HepG2 (cell line): Measurements from ENCODE around the gene F12. TPM values are rescaled to one million over a fixed set of nuclear protein-coding genes. Genes with fewer than 3 reads are reported as not detected.

Source experiments
- ADNP ChIP-seq: sonication (generic); formaldehyde crosslinking; IDR thresholded peaks from 2 replicates; pipeline ENCODE4 v1.4.0; 2020; ENCODE audit warnings: missing genetic modification reagents
- ATRX ChIP-seq: sonication (generic); formaldehyde crosslinking; IDR thresholded peaks from 2 replicates; pipeline ENCODE4 v1.4.0; 2020; ENCODE audit warnings: missing genetic modification reagents, borderline replicate concordance
- GATAD1 ChIP-seq: IDR thresholded peaks from 2 replicates; pipeline ENCODE4 v1.6.1; 2016; ENCODE audit warnings: missing genetic modification reagents, missing compliant biosample characterization
- KDM3A ChIP-seq: IDR thresholded peaks from 2 replicates; pipeline ENCODE4 v1.6.1; 2018; ENCODE audit warnings: low read depth, missing compliant biosample characterization
- STAT5B ChIP-seq: sonication (generic); formaldehyde crosslinking; IDR thresholded peaks from 2 replicates; pipeline ENCODE4 v1.4.0; 2020; ENCODE audit warnings: missing genetic modification reagents
- TCF12 ChIP-seq, 2 experiments: fragments of 450-650 bp in 1 of 2; sonication (generic) in 1 of 2; formaldehyde crosslinking in 1 of 2; IDR thresholded peaks; 2 replicates each; pipeline versions ENCODE4 v1.6.1 to v1.8.0; 2017 to 2022; ENCODE audit warnings: antibody characterized with exemption in 1 of 2, mild to moderate bottlenecking in 1 of 2, missing genetic modification reagents in 1 of 2, moderate library complexity in 1 of 2
- YEATS4 ChIP-seq: sonication (generic); formaldehyde crosslinking; IDR thresholded peaks from 2 replicates; pipeline ENCODE4 v1.4.0; 2020; ENCODE audit warnings: missing genetic modification reagents, borderline replicate concordance
- ZNF224 ChIP-seq: sonication (generic); formaldehyde crosslinking; IDR thresholded peaks from 2 replicates; pipeline ENCODE4 v1.5.0; 2020; ENCODE audit warnings: mild to moderate bottlenecking, missing genetic modification reagents
- ZNF530 ChIP-seq: sonication (generic); formaldehyde crosslinking; IDR thresholded peaks from 2 replicates; pipeline ENCODE4 v1.5.0; 2020; ENCODE audit warnings: low read depth, mild to moderate bottlenecking, missing genetic modification reagents
- ZNF589 ChIP-seq: sonication (generic); formaldehyde crosslinking; conservative IDR thresholded peaks from 2 replicates; pipeline ENCODE4 v1.8.0; 2022; ENCODE audit warnings: mild to moderate bottlenecking, moderate library complexity, missing genetic modification reagents
- ZSCAN12 ChIP-seq: sonication (generic); formaldehyde crosslinking; IDR thresholded peaks from 2 replicates; pipeline ENCODE4 v1.9.0; 2021; ENCODE audit warnings: mild to moderate bottlenecking, missing genetic modification reagents
- polyA plus RNA-seq, 8 experiments: library from polyadenylated mRNA; depleted of rRNA in 3 of 8; stranded (reverse) in 7 of 8; unstranded in 1 of 8; fragments of >200 nt; fragmentation: Illumina TruSeq in 4 of 8; extraction: Trizol in 4 of 8; gene quantifications; 2 replicates each; pipeline versions ENCODE4 v1.2.1 to v1.2.3, GENCODE V29; 2011 to 2016; ENCODE audit warnings: low read depth in 4 of 8, missing spikeins in 1 of 8, mixed read lengths in 1 of 8; ENCODE audit not compliant: insufficient read depth in 1 of 8
- total RNA-seq, 5 experiments: library from RNA; depleted of rRNA; stranded (reverse); fragments of >200 nt; fragmentation: Illumina TruSeq; extraction: Trizol; gene quantifications; 2 replicates each; pipeline ENCODE4 v1.2.3, GENCODE V29; 2016; ENCODE audit warnings: low read depth in 1 of 5
- TF ChIP-seq, protein P1 (sequence below): IDR thresholded peaks from 2 replicates; pipeline ENCODE4 v1.6.1; 2016; ENCODE audit warnings: low read depth
- TF ChIP-seq, protein P2 (sequence below): sonication (generic); formaldehyde crosslinking; conservative IDR thresholded peaks from 2 replicates; pipeline ENCODE4 v1.8.0; 2022; ENCODE audit warnings: missing genetic modification reagents
- TF ChIP-seq, protein P3 (sequence below): sonication (generic); formaldehyde crosslinking; IDR thresholded peaks from 2 replicates; pipeline ENCODE4 v1.4.0; 2020; ENCODE audit warnings: missing genetic modification reagents
- TF ChIP-seq, protein P4 (sequence below): IDR thresholded peaks from 2 replicates; pipeline ENCODE4 v1.4.0; 2020; ENCODE audit warnings: mild to moderate bottlenecking, missing genetic modification reagents
- TF ChIP-seq, protein P5 (sequence below): sonication (generic); formaldehyde crosslinking; IDR thresholded peaks from 2 replicates; pipeline ENCODE4 v1.5.0; 2020; ENCODE audit warnings: missing genetic modification reagents

Gene F12
- total and polyA plus RNA-seq, 2 of the 13 experiments (the other 11 are each of a cell fraction or from before 2014, with no cell fraction given), result 2.5 to 3.0 TPM

DNA sequence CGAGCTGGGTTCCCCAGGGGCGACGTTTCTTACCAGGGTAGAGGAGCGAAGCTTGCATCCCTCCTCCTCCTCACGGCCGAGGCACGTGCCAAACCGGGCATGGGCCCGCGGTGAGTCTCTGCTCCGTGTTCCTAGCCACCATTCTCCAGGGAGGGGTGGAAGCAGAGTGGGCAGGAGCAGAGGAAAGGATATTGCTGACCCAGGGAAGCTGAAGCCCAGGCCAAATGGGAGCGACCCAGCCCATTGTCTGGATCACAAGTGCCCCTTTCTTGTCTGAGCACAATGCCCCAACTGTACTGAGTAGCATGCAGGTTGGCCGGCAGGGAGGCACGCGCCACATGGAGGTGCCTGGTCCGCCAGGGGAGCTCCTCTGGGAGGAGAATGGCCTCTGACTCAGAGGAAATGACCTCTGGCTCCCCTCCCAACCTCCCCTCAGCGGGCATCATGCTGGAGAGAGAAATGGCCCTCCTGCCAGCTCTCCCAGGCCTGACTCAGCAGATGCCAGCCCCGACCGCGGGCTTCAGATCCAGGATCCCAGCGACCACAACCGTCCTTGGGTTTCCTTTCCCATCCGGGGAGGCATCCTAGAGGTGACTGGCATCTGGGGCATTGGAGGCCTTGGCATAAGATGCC, 38.4 kb upstream of the F12 start (continued):
- TF ChIP-seq, protein P1, sequence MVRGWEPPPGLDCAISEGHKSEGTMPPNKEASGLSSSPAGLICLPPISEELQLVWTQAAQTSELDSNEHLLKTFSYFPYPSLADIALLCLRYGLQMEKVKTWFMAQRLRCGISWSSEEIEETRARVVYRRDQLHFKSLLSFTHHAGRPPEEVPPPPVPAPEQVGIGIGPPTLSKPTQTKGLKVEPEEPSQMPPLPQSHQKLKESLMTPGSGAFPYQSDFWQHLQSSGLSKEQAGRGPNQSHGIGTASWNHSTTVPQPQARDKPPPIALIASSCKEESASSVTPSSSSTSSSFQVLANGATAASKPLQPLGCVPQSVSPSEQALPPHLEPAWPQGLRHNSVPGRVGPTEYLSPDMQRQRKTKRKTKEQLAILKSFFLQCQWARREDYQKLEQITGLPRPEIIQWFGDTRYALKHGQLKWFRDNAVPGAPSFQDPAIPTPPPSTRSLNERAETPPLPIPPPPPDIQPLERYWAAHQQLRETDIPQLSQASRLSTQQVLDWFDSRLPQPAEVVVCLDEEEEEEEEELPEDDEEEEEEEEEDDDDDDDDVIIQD, result no peak
- 0 out of 2 replicates have a peak, but pooled peaks have one; percentile 32 for TF ChIP-seq ZNF589
- TF ChIP-seq ZNF224, result no peak
- peak; percentile 63; the same call in 1 of the 2 replicates for TF ChIP-seq GATAD1 (CRISPR knock-in tag)
- no peak for TF ChIP-seq ADNP (CRISPR knock-in tag)
- no peak for TF ChIP-seq ZSCAN12 (CRISPR knock-in tag)
- no peak for TF ChIP-seq TCF12 (IDR thresholded peaks at IDR 0.05)
- TF ChIP-seq TCF12 (CRISPR knock-in tag; IDR thresholded peaks at IDR 0.05), result peak; percentile 74; the same call in 1 of the 2 replicates
- TF ChIP-seq, protein P2, sequence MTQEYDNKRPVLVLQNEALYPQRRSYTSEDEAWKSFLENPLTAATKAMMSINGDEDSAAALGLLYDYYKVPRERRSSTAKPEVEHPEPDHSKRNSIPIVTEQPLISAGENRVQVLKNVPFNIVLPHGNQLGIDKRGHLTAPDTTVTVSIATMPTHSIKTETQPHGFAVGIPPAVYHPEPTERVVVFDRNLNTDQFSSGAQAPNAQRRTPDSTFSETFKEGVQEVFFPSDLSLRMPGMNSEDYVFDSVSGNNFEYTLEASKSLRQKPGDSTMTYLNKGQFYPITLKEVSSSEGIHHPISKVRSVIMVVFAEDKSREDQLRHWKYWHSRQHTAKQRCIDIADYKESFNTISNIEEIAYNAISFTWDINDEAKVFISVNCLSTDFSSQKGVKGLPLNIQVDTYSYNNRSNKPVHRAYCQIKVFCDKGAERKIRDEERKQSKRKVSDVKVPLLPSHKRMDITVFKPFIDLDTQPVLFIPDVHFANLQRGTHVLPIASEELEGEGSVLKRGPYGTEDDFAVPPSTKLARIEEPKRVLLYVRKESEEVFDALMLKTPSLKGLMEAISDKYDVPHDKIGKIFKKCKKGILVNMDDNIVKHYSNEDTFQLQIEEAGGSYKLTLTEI (CRISPR knock-in tag), result no peak
- TF ChIP-seq YEATS4, result peak; percentile 29; the same call in 1 of the 2 replicates
- TF ChIP-seq, protein P3, sequence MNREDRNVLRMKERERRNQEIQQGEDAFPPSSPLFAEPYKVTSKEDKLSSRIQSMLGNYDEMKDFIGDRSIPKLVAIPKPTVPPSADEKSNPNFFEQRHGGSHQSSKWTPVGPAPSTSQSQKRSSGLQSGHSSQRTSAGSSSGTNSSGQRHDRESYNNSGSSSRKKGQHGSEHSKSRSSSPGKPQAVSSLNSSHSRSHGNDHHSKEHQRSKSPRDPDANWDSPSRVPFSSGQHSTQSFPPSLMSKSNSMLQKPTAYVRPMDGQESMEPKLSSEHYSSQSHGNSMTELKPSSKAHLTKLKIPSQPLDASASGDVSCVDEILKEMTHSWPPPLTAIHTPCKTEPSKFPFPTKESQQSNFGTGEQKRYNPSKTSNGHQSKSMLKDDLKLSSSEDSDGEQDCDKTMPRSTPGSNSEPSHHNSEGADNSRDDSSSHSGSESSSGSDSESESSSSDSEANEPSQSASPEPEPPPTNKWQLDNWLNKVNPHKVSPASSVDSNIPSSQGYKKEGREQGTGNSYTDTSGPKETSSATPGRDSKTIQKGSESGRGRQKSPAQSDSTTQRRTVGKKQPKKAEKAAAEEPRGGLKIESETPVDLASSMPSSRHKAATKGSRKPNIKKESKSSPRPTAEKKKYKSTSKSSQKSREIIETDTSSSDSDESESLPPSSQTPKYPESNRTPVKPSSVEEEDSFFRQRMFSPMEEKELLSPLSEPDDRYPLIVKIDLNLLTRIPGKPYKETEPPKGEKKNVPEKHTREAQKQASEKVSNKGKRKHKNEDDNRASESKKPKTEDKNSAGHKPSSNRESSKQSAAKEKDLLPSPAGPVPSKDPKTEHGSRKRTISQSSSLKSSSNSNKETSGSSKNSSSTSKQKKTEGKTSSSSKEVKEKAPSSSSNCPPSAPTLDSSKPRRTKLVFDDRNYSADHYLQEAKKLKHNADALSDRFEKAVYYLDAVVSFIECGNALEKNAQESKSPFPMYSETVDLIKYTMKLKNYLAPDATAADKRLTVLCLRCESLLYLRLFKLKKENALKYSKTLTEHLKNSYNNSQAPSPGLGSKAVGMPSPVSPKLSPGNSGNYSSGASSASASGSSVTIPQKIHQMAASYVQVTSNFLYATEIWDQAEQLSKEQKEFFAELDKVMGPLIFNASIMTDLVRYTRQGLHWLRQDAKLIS, result no peak
- TF ChIP-seq STAT5B (CRISPR knock-in tag), result no peak
- no peak for TF ChIP-seq ATRX (CRISPR knock-in tag)
- TF ChIP-seq ZNF530 (CRISPR knock-in tag), result no peak
- no peak for TF ChIP-seq KDM3A (CRISPR knock-in tag)
- TF ChIP-seq, protein P4, sequence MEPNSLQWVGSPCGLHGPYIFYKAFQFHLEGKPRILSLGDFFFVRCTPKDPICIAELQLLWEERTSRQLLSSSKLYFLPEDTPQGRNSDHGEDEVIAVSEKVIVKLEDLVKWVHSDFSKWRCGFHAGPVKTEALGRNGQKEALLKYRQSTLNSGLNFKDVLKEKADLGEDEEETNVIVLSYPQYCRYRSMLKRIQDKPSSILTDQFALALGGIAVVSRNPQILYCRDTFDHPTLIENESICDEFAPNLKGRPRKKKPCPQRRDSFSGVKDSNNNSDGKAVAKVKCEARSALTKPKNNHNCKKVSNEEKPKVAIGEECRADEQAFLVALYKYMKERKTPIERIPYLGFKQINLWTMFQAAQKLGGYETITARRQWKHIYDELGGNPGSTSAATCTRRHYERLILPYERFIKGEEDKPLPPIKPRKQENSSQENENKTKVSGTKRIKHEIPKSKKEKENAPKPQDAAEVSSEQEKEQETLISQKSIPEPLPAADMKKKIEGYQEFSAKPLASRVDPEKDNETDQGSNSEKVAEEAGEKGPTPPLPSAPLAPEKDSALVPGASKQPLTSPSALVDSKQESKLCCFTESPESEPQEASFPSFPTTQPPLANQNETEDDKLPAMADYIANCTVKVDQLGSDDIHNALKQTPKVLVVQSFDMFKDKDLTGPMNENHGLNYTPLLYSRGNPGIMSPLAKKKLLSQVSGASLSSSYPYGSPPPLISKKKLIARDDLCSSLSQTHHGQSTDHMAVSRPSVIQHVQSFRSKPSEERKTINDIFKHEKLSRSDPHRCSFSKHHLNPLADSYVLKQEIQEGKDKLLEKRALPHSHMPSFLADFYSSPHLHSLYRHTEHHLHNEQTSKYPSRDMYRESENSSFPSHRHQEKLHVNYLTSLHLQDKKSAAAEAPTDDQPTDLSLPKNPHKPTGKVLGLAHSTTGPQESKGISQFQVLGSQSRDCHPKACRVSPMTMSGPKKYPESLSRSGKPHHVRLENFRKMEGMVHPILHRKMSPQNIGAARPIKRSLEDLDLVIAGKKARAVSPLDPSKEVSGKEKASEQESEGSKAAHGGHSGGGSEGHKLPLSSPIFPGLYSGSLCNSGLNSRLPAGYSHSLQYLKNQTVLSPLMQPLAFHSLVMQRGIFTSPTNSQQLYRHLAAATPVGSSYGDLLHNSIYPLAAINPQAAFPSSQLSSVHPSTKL, result peak; percentile 70
- TF ChIP-seq, protein P5, sequence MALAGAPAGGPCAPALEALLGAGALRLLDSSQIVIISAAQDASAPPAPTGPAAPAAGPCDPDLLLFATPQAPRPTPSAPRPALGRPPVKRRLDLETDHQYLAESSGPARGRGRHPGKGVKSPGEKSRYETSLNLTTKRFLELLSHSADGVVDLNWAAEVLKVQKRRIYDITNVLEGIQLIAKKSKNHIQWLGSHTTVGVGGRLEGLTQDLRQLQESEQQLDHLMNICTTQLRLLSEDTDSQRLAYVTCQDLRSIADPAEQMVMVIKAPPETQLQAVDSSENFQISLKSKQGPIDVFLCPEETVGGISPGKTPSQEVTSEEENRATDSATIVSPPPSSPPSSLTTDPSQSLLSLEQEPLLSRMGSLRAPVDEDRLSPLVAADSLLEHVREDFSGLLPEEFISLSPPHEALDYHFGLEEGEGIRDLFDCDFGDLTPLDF (CRISPR knock-in tag), result no peak
